Fibroblast of lung (primary cell): ENCODE data around the gene C11orf42. TPM values are rescaled to one million over a fixed set of nuclear protein-coding genes. Genes with fewer than 3 reads are reported as not detected.

Experiments
- DNase-seq, 2 donors: peaks; one replicate each; pipeline versions ENCODE4 v3.0.0 to v3.0.0-alpha.2; 2010; ENCODE audit warnings: low read depth in 2 of 2
- H2AFZ ChIP-seq: 2 replicates; pipeline ENCODE4 v1.5.1; 2012; ENCODE audit warnings: low read length, control low read depth, inconsistent platforms
- H3K27ac ChIP-seq: 2 replicates; pipeline ENCODE4 v1.5.1; 2011; ENCODE audit warnings: low read length, control low read depth; ENCODE audit not compliant: insufficient read depth
- H3K27me3 ChIP-seq: 2 replicates; pipeline ENCODE4 v1.5.1; 2011; ENCODE audit warnings: mild to moderate bottlenecking, low read length; ENCODE audit not compliant: control insufficient read depth, insufficient read depth
- H3K36me3 ChIP-seq: 2 replicates; pipeline ENCODE4 v1.5.1; 2011; ENCODE audit warnings: low read length; ENCODE audit not compliant: control insufficient read depth, insufficient read depth
- H3K4me1 ChIP-seq: 2 replicates; pipeline ENCODE4 v1.5.1; 2011; ENCODE audit warnings: low read length; ENCODE audit not compliant: control insufficient read depth, insufficient read depth; ENCODE audit errors: extremely low read depth
- H3K4me2 ChIP-seq: 2 replicates; pipeline ENCODE4 v1.5.1; 2011; ENCODE audit warnings: low read length, control low read depth; ENCODE audit not compliant: insufficient read depth; ENCODE audit errors: extremely low read depth
- H3K4me3 ChIP-seq, 4 experiments: fragments of 200-600 bp in 1 of 4; sonication (generic) in 1 of 4; replicated peaks in 1 of 4; 2 replicates each; pipeline ENCODE4 v1.5.1; 2011 to 2016; ENCODE audit warnings: low read length in 4 of 4, low read depth in 3 of 4, mild to moderate bottlenecking in 3 of 4, control low read depth in 2 of 4, inconsistent platforms in 1 of 4, mixed read lengths in 1 of 4; ENCODE audit not compliant: insufficient read depth in 1 of 4; ENCODE audit errors: control extremely low read depth in 1 of 4
- H3K79me2 ChIP-seq: 2 replicates; pipeline ENCODE4 v1.5.1; 2012; ENCODE audit warnings: mild to moderate bottlenecking, low read length, inconsistent platforms; ENCODE audit not compliant: control insufficient read depth, insufficient read depth
- H3K9ac ChIP-seq: 2 replicates; pipeline ENCODE4 v1.5.1; 2011; ENCODE audit warnings: mild to moderate bottlenecking, low read length, control low read depth; ENCODE audit not compliant: insufficient read depth
- H3K9me3 ChIP-seq: 2 replicates; pipeline ENCODE4 v1.5.1; 2012; ENCODE audit warnings: low read depth, low read length; ENCODE audit not compliant: control insufficient read depth, insufficient read depth
- H4K20me1 ChIP-seq: 2 replicates; pipeline ENCODE4 v1.5.1; 2011; ENCODE audit warnings: low read length; ENCODE audit not compliant: control insufficient read depth, insufficient read depth; ENCODE audit errors: extremely low read depth
- CTCF ChIP-seq, 2 donors: IDR thresholded peaks in 1 of 2; conservative IDR thresholded peaks in 1 of 2; 1 replicate in 1 of 2; 2 replicates in 1 of 2; pipeline ENCODE4 v1.5.1; 2011 to 2012; ENCODE audit warnings: low read length in 2 of 2, control low read depth in 1 of 2, inconsistent platforms in 1 of 2, low read depth in 1 of 2, mild to moderate bottlenecking in 1 of 2
- EZH2 ChIP-seq: IDR thresholded peaks from 2 replicates; pipeline ENCODE4 v1.5.1; 2012; ENCODE audit warnings: low read length, control low read depth, mild to moderate bottlenecking; ENCODE audit errors: missing control alignments
- polyA plus RNA-seq, 2 donors: library from polyadenylated mRNA; depleted of rRNA in 1 of 2; stranded (reverse) in 1 of 2; unstranded in 1 of 2; fragments of >200 nt; gene quantifications; 2 replicates each; pipeline ENCODE4 v1.2.1, GENCODE V29; 2011 to 2012; ENCODE audit warnings: missing spikeins in 1 of 2
- total RNA-seq: library from RNA; depleted of rRNA; stranded (reverse); fragments of >200 nt; gene quantifications from 2 replicates; pipeline ENCODE4 v1.2.1, GENCODE V29; 2014

C11orf42 gene
- total and polyA plus RNA-seq, 2 donors (not counting 1 experiment from before 2014, with no cell fraction given) = not detected

GRCh38 chr11:6249770-6250555 lies 44.6 kb downstream of the C11orf42 start:
- Histone ChIP-seq H2AFZ (no peak overlapping the region), H3K4me2 (no peak overlapping the region), H3K4me1 (no peaks in the 10 kb centered on the region), H3K9ac (no peak overlapping the region), H3K4me3 (no peak overlapping the region), H3K27ac (no peak overlapping the region), H3K36me3 (no peaks in the 10 kb centered on the region), H4K20me1 (no peaks in the 10 kb centered on the region), H3K27me3 (peaks cover under 1% of the 10 kb centered on the region), H3K79me2 (no peaks in the 10 kb centered on the region), H3K9me3 (no peaks in the 10 kb centered on the region)
- no peak for TF ChIP-seq EZH2
- no peak for TF ChIP-seq CTCF (conservative IDR thresholded peaks at IDR 0.05 in 1 of 2, IDR thresholded peaks at IDR 0.05 in 1 of 2; ENCODE audit: low read depth in 1 of 2, low read length in 2 of 2)
- DNase-seq = peak; percentile 87

GRCh38 chr11:6251120-6251733 lies 45.9 kb downstream of the C11orf42 start:
- no peak overlapping the region for H3K4me2 ChIP-seq
- DNase-seq = peak; percentile 51 to 71
- no peaks in the 10 kb centered on the region for H4K20me1 ChIP-seq
- H3K9me3 ChIP-seq = no peaks in the 10 kb centered on the region
- no peaks in the 10 kb centered on the region for H3K27me3 ChIP-seq
- TF ChIP-seq EZH2 (no peak), CTCF (conservative IDR thresholded peaks at IDR 0.05 in 1 of 2, IDR thresholded peaks at IDR 0.05 in 1 of 2; ENCODE audit: low read depth in 1 of 2, low read length in 2 of 2) (peak; percentile 88 to 98)
- H3K27ac ChIP-seq = no peak overlapping the region
- no peaks in the 10 kb centered on the region for H3K36me3 ChIP-seq
- no peaks in the 10 kb centered on the region for H3K4me1 ChIP-seq
- no peak overlapping the region for H3K4me3 ChIP-seq
- no peak overlapping the region for H3K9ac ChIP-seq
- no peak overlapping the region for H2AFZ ChIP-seq
- no peaks in the 10 kb centered on the region for H3K79me2 ChIP-seq

GRCh38 chr11:6251990-6252473 lies 46.7 kb downstream of the C11orf42 start:
- Histone ChIP-seq H3K9ac (no peak overlapping the region), H3K4me2 (no peak overlapping the region)
- peak; percentile 42 to 61 for DNase-seq

More at GRCh38 chr11:6251990-6252473, 46.7 kb downstream of the C11orf42 start:
- Histone ChIP-seq H2AFZ (no peak overlapping the region), H3K4me1 (no peaks in the 10 kb centered on the region), H3K36me3 (no peaks in the 10 kb centered on the region), H3K27me3 (no peaks in the 10 kb centered on the region), H4K20me1 (no peaks in the 10 kb centered on the region), H3K79me2 (no peaks in the 10 kb centered on the region), H3K27ac (no peak overlapping the region), H3K4me3 (no peak overlapping the region), H3K9me3 (no peaks in the 10 kb centered on the region)
- TF ChIP-seq CTCF (conservative IDR thresholded peaks at IDR 0.05 in 1 of 2, IDR thresholded peaks at IDR 0.05 in 1 of 2; ENCODE audit: low read depth in 1 of 2, low read length in 2 of 2) = no peak
- no peak for TF ChIP-seq EZH2
